Heart left ventricle (tissue), 13 donors: ENCODE data around the gene PPP2R5B.

Source experiments
- POLR2A ChIP-seq, 2 donors: fragments of 450-650 bp; IDR thresholded peaks; one replicate each; pipeline ENCODE4 v1.6.1; 2017; ENCODE audit warnings: antibody characterized with exemption in 2 of 2, mild to moderate bottlenecking in 2 of 2, moderate library complexity in 2 of 2
- TF ChIP-seq, protein P1 (sequence below), 12 donors: fragments of 200-600 bp; sonication (generic) in 4 of 12; IDR thresholded peaks; one replicate each; pipeline versions ENCODE4 v1.5.0 to v1.8.0; 2018 to 2022; ENCODE audit warnings: antibody characterized with exemption in 12 of 12, mild to moderate bottlenecking in 5 of 12
- donor health status: ischemic (EF 13 %, LVEDD 7.1; RV severe dilation, severe dysfunction).
- donor health status: DM: no; HTN: yes; CAD: no.
- donor health status: DM: no; HTN: no; CAD: no.
- donor health status: ischemic (EF 25% LVEDD 6.9; RV normal size, moderate dysfunction).
- donor health status: ischemic (EF 25% LVEDD 5.7; RV mildly dilated, moderate dysfunction).
- donor health status: ischemic (EF 35%, LVEDD 5.7; RV mildly dilated, moderate dysfunction).
- donor health status: nonischemic (EF 11% LVEDD 7.7; RV severe dilation, severe dysfunction).
- donor health status: DM: yes; HTN: yes; CAD: no.
- donor health status: PGD.
- donor health status: ischemic (EF 29% LVEDD 5.4; RV normal size, mild dysfunction).
- donor health status: nonischemic (EF 23%, LVEDD 6.1; RV moderate dilation, normal function).

DNA sequence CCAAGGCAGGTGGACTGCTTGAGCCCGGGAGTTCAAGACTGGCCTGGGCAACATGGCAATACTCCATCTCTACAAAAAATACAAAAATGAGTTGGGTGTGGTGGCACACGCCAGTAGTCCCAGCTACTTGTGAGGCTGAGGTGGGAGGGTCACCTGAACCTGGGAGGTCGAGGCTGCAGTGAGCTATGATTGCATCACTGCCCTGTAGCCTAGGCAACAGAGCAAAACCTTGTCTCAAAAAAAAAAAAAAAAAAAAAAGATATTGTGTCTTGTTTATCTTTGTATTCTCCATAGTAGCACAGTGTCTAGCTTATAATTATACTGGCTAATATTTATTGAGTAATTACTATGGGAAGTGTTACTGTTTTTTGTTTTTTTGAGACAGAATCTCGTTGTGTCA is 27.0 kb downstream of the PPP2R5B start:
- TF ChIP-seq, protein P1, sequence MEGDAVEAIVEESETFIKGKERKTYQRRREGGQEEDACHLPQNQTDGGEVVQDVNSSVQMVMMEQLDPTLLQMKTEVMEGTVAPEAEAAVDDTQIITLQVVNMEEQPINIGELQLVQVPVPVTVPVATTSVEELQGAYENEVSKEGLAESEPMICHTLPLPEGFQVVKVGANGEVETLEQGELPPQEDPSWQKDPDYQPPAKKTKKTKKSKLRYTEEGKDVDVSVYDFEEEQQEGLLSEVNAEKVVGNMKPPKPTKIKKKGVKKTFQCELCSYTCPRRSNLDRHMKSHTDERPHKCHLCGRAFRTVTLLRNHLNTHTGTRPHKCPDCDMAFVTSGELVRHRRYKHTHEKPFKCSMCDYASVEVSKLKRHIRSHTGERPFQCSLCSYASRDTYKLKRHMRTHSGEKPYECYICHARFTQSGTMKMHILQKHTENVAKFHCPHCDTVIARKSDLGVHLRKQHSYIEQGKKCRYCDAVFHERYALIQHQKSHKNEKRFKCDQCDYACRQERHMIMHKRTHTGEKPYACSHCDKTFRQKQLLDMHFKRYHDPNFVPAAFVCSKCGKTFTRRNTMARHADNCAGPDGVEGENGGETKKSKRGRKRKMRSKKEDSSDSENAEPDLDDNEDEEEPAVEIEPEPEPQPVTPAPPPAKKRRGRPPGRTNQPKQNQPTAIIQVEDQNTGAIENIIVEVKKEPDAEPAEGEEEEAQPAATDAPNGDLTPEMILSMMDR (IDR thresholded peaks at IDR 0.05): no peak
- no peak for TF ChIP-seq POLR2A (IDR thresholded peaks at IDR 0.05)
